Mammary epithelial cell (primary cell): ENCODE measurements around the gene C1orf52.

Experiments used
- CTCF ChIP-seq, 2 donors: IDR thresholded peaks in 1 of 2; conservative IDR thresholded peaks in 1 of 2; 2 replicates each; pipeline ENCODE4 v1.5.1; 2011 to 2012; ENCODE audit warnings: inconsistent platforms in 2 of 2, low read length in 2 of 2, mild to moderate bottlenecking in 2 of 2, control low read depth in 1 of 2, low read depth in 1 of 2; ENCODE audit not compliant: insufficient read depth in 1 of 2; ENCODE audit errors: extremely low read depth in 1 of 2
- EZH2 ChIP-seq: IDR thresholded peaks from 2 replicates; pipeline ENCODE4 v1.6.1; 2012; ENCODE audit warnings: low read length, inconsistent platforms, borderline replicate concordance

GRCh38 chr1:85283475-85284199 lies 24.2 kb upstream of the C1orf52 start:
- TF ChIP-seq CTCF (conservative IDR thresholded peaks at IDR 0.05 in 1 of 2, IDR thresholded peaks at IDR 0.05 in 1 of 2; ENCODE audit: extremely low read depth in 1 of 2, insufficient read depth in 1 of 2, low read depth in 1 of 2, low read length in 2 of 2) (no peak), EZH2 (no peak)
